Measurements from ENCODE around the gene FSTL4. TPM values are rescaled to one million over a fixed set of nuclear protein-coding genes. Genes with fewer than 3 reads are reported as not detected.

FSTL4 gene
- polyA plus RNA-seq, 1 of the 3 experiments (the other 2 are of a cell fraction) = not detected

DNA sequence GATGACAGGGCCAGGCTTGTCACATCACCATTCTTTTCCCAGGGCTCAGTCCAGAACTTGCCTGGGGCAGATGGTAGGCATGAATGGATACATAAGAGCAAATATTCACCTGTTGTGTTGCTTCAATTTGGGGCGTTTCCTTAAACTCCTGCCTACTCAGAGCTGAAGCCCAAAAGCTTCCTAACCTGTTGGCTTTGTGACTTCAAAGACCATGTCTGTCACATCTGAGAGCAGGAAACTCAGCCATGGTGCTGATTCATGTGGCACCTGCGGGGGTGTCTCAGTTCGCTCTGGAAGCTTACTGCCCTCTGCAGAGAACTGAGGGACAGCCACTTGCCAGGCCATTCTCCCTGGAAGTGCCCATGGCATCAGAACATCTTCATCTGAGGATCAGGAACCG lies 313.9 kb downstream of the FSTL4 start:
- POLR2A ChIA-PET = no interaction called here
- 42% methylated on average over 3 of the region's 4 CpGs for WGBS (ENCODE audit: low lambda C conversion rate)

More for the DNA sequence above, 313.9 kb downstream of the FSTL4 start:
- Histone ChIP-seq H3K9me3 (no peaks in the 10 kb centered on the region), H2AFZ (ENCODE audit: low read depth) (no peak overlapping the region), H3K4me1 (ENCODE audit: control insufficient read depth in 1 of 2, insufficient read depth in 2 of 2, low read depth in 1 of 2, low read length in 1 of 2) (no peaks in the 10 kb centered on the region), H3K36me3 (replicated peaks in 1 of 2; ENCODE audit: control insufficient read depth in 1 of 2, insufficient read depth in 2 of 2, low read length in 1 of 2) (no peaks in the 10 kb centered on the region), H3K9ac (no peak overlapping the region), H3K27me3 (ENCODE audit: insufficient read depth) (0 out of 2 replicates have a peak, but pooled peaks cover 6% of the 10 kb centered on the region), H4K20me1 (ENCODE audit: insufficient read depth) (no peaks in the 10 kb centered on the region), H3F3A (replicated peaks; ENCODE audit: insufficient read depth) (no peaks in the 10 kb centered on the region), H3K79me2 (ENCODE audit: insufficient read depth) (no peaks in the 10 kb centered on the region), H3K27ac (ENCODE audit: low read depth in 2 of 2, low read length in 1 of 2) (no peak overlapping the region), H3K4me3 (ENCODE audit: low read depth in 2 of 2, low read length in 1 of 2) (no peak overlapping the region), H3K9me2 (no peaks in the 10 kb centered on the region), H3K4me2 (no peak overlapping the region)
- no peak for TF ChIP-seq FOXM1 (IDR thresholded peaks at IDR 0.05; ENCODE audit: low read depth)
- TF ChIP-seq, protein P1, sequence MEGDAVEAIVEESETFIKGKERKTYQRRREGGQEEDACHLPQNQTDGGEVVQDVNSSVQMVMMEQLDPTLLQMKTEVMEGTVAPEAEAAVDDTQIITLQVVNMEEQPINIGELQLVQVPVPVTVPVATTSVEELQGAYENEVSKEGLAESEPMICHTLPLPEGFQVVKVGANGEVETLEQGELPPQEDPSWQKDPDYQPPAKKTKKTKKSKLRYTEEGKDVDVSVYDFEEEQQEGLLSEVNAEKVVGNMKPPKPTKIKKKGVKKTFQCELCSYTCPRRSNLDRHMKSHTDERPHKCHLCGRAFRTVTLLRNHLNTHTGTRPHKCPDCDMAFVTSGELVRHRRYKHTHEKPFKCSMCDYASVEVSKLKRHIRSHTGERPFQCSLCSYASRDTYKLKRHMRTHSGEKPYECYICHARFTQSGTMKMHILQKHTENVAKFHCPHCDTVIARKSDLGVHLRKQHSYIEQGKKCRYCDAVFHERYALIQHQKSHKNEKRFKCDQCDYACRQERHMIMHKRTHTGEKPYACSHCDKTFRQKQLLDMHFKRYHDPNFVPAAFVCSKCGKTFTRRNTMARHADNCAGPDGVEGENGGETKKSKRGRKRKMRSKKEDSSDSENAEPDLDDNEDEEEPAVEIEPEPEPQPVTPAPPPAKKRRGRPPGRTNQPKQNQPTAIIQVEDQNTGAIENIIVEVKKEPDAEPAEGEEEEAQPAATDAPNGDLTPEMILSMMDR (IDR thresholded peaks at IDR 0.05) = no peak
- no peak for TF ChIP-seq GATA2 (CRISPR knock-in tag; IDR thresholded peaks at IDR 0.05)
- TF ChIP-seq FOXJ3 (CRISPR knock-in tag; IDR thresholded peaks at IDR 0.05) = no peak
- TF ChIP-seq, protein P2, sequence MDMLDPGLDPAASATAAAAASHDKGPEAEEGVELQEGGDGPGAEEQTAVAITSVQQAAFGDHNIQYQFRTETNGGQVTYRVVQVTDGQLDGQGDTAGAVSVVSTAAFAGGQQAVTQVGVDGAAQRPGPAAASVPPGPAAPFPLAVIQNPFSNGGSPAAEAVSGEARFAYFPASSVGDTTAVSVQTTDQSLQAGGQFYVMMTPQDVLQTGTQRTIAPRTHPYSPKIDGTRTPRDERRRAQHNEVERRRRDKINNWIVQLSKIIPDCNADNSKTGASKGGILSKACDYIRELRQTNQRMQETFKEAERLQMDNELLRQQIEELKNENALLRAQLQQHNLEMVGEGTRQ (IDR thresholded peaks at IDR 0.05; ENCODE audit: borderline replicate concordance, low read depth, low read length) = no peak
- no peak for TF ChIP-seq NFIC (IDR thresholded peaks at IDR 0.05; ENCODE audit: borderline replicate concordance)
- TF ChIP-seq SIN3A (IDR thresholded peaks at IDR 0.05; ENCODE audit: borderline replicate concordance, low read depth, low read length) = no peak
- no peak for TF ChIP-seq POLR2AphosphoS5 (IDR thresholded peaks at IDR 0.05; ENCODE audit: low read depth, low read length)
- no peak for TF ChIP-seq EP300 (IDR thresholded peaks at IDR 0.05; ENCODE audit: borderline replicate concordance in 1 of 2, low read depth in 1 of 2, low read length in 1 of 2)
- no peak for TF ChIP-seq YY1 (IDR thresholded peaks at IDR 0.05; ENCODE audit: low read depth)
- TF ChIP-seq, protein P3, sequence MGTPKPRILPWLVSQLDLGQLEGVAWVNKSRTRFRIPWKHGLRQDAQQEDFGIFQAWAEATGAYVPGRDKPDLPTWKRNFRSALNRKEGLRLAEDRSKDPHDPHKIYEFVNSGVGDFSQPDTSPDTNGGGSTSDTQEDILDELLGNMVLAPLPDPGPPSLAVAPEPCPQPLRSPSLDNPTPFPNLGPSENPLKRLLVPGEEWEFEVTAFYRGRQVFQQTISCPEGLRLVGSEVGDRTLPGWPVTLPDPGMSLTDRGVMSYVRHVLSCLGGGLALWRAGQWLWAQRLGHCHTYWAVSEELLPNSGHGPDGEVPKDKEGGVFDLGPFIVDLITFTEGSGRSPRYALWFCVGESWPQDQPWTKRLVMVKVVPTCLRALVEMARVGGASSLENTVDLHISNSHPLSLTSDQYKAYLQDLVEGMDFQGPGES (IDR thresholded peaks at IDR 0.05; ENCODE audit: low read depth, low read length) = no peak
- TF ChIP-seq MXI1 (IDR thresholded peaks at IDR 0.05; ENCODE audit: low read depth, low read length) = no peak
- TF ChIP-seq, protein P4, sequence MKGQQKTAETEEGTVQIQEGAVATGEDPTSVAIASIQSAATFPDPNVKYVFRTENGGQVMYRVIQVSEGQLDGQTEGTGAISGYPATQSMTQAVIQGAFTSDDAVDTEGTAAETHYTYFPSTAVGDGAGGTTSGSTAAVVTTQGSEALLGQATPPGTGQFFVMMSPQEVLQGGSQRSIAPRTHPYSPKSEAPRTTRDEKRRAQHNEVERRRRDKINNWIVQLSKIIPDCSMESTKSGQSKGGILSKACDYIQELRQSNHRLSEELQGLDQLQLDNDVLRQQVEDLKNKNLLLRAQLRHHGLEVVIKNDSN (IDR thresholded peaks at IDR 0.05; ENCODE audit: borderline replicate concordance, low read depth) = no peak
- no peak for TF ChIP-seq MEF2A (IDR thresholded peaks at IDR 0.05; ENCODE audit: borderline replicate concordance, low read depth)
- no peak for TF ChIP-seq JUND (IDR thresholded peaks at IDR 0.05)
- TF ChIP-seq, protein P5, sequence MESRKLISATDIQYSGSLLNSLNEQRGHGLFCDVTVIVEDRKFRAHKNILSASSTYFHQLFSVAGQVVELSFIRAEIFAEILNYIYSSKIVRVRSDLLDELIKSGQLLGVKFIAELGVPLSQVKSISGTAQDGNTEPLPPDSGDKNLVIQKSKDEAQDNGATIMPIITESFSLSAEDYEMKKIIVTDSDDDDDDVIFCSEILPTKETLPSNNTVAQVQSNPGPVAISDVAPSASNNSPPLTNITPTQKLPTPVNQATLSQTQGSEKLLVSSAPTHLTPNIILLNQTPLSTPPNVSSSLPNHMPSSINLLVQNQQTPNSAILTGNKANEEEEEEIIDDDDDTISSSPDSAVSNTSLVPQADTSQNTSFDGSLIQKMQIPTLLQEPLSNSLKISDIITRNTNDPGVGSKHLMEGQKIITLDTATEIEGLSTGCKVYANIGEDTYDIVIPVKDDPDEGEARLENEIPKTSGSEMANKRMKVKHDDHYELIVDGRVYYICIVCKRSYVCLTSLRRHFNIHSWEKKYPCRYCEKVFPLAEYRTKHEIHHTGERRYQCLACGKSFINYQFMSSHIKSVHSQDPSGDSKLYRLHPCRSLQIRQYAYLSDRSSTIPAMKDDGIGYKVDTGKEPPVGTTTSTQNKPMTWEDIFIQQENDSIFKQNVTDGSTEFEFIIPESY (IDR thresholded peaks at IDR 0.05; ENCODE audit: borderline replicate concordance, low read depth) = no peak
- no peak for TF ChIP-seq CHD2 (IDR thresholded peaks at IDR 0.05; ENCODE audit: low read length, partially characterized antibody)
- no peak for TF ChIP-seq SMC3 (IDR thresholded peaks at IDR 0.05; ENCODE audit: low read depth, low read length)
- no peak for TF ChIP-seq ELF1 (IDR thresholded peaks at IDR 0.05)
- DNase-seq = no peak
- CTCF ChIA-PET = interaction anchor here (1.0 to 2.0 kb wide), 3 partner anchors 11 to 127 kb away, joined by 3 to 8 read pairs (median 3); no protein-coding TSS in a partner anchor

Data from SK-N-SH (cell line).